Fibroblast of lung (primary cell): ENCODE results near the gene BMPR1A.

Experiments used
- EZH2 ChIP-seq: IDR thresholded peaks from 2 replicates; pipeline ENCODE4 v1.5.1; 2012; ENCODE audit warnings: low read length, control low read depth, mild to moderate bottlenecking; ENCODE audit errors: missing control alignments
- TF ChIP-seq, protein P1 (sequence below), 2 donors: IDR thresholded peaks in 1 of 2; conservative IDR thresholded peaks in 1 of 2; 1 replicate in 1 of 2; 2 replicates in 1 of 2; pipeline ENCODE4 v1.5.1; 2011 to 2012; ENCODE audit warnings: low read length in 2 of 2, control low read depth in 1 of 2, inconsistent platforms in 1 of 2, low read depth in 1 of 2, mild to moderate bottlenecking in 1 of 2

DNA sequence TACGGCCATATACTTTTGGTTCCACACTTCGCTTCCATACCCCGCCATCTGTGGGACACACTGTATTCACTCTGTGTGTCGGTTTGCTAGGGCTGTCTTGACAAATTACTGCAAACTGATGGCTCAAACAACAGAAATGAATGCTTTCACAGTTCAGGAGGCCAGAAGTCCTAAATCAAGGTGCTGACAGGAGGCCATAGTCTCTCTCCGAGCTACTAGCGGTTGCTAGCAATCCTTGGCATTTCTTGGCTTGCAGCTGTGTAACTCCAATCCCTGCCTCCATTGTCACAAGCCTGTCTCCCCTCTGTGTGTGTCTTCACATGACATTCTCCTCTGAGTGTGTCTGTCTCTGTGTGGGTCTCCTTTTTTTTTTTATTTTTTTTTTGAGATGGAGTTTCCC is 28.9 kb upstream of the BMPR1A start:
- TF ChIP-seq, protein P1, sequence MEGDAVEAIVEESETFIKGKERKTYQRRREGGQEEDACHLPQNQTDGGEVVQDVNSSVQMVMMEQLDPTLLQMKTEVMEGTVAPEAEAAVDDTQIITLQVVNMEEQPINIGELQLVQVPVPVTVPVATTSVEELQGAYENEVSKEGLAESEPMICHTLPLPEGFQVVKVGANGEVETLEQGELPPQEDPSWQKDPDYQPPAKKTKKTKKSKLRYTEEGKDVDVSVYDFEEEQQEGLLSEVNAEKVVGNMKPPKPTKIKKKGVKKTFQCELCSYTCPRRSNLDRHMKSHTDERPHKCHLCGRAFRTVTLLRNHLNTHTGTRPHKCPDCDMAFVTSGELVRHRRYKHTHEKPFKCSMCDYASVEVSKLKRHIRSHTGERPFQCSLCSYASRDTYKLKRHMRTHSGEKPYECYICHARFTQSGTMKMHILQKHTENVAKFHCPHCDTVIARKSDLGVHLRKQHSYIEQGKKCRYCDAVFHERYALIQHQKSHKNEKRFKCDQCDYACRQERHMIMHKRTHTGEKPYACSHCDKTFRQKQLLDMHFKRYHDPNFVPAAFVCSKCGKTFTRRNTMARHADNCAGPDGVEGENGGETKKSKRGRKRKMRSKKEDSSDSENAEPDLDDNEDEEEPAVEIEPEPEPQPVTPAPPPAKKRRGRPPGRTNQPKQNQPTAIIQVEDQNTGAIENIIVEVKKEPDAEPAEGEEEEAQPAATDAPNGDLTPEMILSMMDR (conservative IDR thresholded peaks at IDR 0.05 in 1 of 2, IDR thresholded peaks at IDR 0.05 in 1 of 2; ENCODE audit: low read depth in 1 of 2, low read length in 2 of 2): no peak
- TF ChIP-seq EZH2: no peak
